Sigmoid colon (tissue), 4 donors: ENCODE data around the gene TRANK1.

Experiments used
- EP300 ChIP-seq, 4 donors: sonication (generic); formaldehyde crosslinking; IDR thresholded peaks; one replicate each; pipeline ENCODE4 v1.6.1; 2017; ENCODE audit warnings: antibody characterized with exemption in 4 of 4
- POLR2A ChIP-seq, 2 donors: fragments of 450-650 bp; IDR thresholded peaks; one replicate each; pipeline ENCODE4 v1.6.1; 2016; ENCODE audit warnings: antibody characterized with exemption in 2 of 2, mild to moderate bottlenecking in 2 of 2, moderate library complexity in 2 of 2
- POLR2AphosphoS5 ChIP-seq, 4 donors: sonication (generic); formaldehyde crosslinking; IDR thresholded peaks; one replicate each; pipeline ENCODE4 v1.6.1; 2017; ENCODE audit warnings: antibody characterized with exemption in 4 of 4
- TF ChIP-seq, protein P1 (sequence below), 4 experiments: fragments of 450-650 bp in 3 of 4; fragments of 200-600 bp in 1 of 4; IDR thresholded peaks; one replicate each; pipeline ENCODE4 v1.5.1; 2016 to 2019; ENCODE audit warnings: antibody characterized with exemption in 4 of 4, mild to moderate bottlenecking in 3 of 4, moderate library complexity in 2 of 4

GRCh38 chr3:36792342-36792741, 152.5 kb downstream of the TRANK1 start:
- TF ChIP-seq, protein P1, sequence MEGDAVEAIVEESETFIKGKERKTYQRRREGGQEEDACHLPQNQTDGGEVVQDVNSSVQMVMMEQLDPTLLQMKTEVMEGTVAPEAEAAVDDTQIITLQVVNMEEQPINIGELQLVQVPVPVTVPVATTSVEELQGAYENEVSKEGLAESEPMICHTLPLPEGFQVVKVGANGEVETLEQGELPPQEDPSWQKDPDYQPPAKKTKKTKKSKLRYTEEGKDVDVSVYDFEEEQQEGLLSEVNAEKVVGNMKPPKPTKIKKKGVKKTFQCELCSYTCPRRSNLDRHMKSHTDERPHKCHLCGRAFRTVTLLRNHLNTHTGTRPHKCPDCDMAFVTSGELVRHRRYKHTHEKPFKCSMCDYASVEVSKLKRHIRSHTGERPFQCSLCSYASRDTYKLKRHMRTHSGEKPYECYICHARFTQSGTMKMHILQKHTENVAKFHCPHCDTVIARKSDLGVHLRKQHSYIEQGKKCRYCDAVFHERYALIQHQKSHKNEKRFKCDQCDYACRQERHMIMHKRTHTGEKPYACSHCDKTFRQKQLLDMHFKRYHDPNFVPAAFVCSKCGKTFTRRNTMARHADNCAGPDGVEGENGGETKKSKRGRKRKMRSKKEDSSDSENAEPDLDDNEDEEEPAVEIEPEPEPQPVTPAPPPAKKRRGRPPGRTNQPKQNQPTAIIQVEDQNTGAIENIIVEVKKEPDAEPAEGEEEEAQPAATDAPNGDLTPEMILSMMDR (IDR thresholded peaks at IDR 0.05) = no peak
- no peak for TF ChIP-seq POLR2AphosphoS5 (IDR thresholded peaks at IDR 0.05)
- no peak for TF ChIP-seq EP300 (IDR thresholded peaks at IDR 0.05)
- no peak for TF ChIP-seq POLR2A (IDR thresholded peaks at IDR 0.05)
